Stimulated activated CD8-positive, alpha-beta memory T cell treated with anti-CD3 and anti-CD28 coated beads, Interleukin-15, amount 100 ng/mL, for 48 hours (primary cell): ENCODE results near the gene NR5A2.

Experiments used
- DNase-seq, 2 donors: peaks; one replicate each; pipeline ENCODE4 v3.0.0-alpha.2; 2020; ENCODE audit warnings: low read depth in 2 of 2

The NR5A2 gene

GRCh38 chr1:200072636-200073285, 45.3 kb downstream of the NR5A2 start:
- no peak for DNase-seq

DNA sequence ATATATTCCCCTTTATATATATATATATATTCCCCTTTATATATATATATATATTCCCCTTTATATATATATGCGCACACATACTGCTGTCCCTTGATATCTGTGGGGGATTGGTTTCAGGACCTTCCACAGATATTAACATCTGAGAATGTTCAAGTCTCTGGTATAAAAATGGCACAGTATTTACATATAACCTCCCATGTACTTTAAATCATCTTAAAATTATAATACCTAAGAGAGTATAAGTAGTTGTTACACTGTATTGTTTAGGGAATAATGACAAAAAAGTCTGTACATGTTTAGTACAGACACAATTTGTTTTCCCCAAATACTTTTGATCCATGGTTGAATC, 45.8 kb downstream of the NR5A2 start:
- no peak for DNase-seq

GRCh38 chr1:200075522-200075921, 48.0 kb downstream of the NR5A2 start:
- DNase-seq = no peak

- no peak for DNase-seq
These were observed 48.5 kb downstream of the NR5A2 start for GRCh38 chr1:200075938-200076546.

GRCh38 chr1:200079232-200079940, 51.9 kb downstream of the NR5A2 start:
- DNase-seq = no peak

DNA sequence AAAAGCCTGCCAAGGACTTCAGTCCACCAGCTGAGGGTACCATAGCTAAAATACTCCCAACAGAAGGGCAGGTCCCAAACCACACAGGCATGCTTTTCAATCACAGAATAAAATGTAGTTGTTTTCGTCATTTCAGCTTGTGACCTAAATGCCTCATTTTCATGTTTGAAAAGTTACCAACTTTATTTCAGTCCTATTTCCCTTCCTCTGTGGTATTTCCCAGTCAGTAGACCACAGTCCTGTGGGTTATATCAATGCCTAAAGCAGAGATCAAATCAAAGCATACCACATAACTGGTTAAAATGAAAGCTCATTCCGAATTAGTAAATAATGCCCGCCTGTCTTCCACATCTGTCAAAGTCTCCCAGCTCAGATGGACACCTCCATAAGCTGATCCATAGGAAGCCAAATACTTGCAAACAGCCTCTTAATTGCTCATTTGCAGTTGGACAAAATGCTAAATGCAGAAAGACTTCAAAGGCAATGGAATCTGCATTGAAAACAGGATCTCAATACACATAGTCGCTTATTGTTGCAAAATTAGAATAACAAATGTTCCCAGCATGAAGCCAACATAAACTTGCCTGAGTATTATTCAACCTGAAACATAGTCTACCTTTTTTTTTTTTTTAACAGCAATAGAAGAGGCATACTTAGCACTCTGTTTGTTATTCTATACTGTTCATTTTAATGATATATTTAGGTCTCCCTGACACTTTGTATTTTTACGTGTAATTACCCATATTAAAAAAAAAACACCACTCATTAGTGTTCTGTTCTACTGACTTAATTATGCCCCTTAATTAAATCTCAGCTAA, 53.9 kb downstream of the NR5A2 start:
- DNase-seq = no peak

DNA sequence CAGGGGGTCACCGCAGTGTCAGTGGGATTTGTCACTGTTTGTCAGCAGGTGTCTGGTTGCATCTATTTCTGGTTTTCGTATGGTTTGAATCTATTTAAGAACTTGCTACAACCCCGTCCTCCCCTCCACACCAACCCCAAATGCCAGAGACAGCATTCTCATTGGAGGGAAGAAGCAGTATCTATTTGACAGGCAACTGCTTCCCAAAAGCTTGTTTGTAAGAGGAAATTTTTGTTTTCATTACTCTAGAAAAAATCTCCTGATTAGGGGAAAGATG, 54.4 kb downstream of the NR5A2 start:
- DNase-seq = no peak

DNA sequence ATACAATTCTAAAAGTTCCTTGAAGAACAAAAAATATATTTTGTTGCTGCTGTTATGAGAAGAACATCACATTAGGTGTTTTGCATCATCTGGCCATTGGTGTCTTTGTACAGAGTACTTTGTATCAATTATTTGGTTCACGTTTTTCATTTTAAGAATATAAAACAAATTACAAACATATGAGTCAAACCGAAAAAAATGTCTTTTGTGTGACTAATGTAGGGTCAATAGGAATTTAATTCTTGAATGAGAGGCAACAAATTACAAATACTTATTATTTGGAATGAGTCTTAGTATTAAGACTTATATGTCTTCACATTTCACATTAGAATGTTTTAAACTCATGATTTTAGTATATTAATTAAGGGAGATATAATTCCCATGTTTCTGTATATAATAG, 54.8 kb downstream of the NR5A2 start:
- no peak for DNase-seq

DNA sequence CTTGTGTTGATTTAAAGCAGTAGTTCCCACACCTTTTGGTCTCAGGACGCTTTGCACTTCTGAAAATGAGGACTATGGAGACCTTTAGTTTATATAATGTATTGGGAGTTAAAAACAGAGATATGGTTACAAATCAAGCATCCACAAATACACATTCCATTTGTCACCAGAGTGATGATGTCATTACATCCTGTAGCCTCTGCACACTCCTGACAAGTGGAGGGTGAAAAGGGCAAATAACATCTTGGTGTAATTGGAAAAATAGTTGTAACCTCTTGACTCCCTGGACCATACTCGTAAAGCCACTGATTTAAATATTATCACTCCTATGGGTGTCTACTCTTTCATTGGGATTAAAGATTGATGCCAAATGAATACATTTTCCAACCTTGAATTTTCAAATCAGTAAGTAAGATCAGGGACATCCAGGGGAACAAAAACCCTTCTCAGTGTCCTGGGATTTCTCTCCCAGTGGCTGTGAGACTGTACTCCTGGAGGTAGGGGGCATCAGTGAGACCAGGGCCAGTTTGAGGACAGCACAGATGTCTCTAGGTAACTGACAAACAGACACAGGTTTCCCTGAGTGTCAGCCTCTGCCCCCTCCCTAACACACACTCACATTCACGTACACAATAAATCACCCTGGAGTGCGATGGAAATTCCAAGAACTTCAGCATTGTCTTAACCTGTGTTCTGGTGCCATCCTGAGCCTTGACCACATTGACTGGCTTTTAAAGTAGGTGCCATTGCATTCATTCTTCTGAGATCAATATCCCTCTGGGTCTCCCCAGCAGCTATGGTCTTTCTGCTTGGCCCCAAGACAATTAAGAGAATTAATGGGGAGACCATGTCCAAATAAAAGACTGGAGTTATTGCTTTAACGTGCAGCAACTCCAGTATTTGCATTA, 63.0 kb downstream of the NR5A2 start:
- no peak for DNase-seq

GRCh38 chr1:200095057-200095577, 67.6 kb downstream of the NR5A2 start:
- no peak for DNase-seq

DNA sequence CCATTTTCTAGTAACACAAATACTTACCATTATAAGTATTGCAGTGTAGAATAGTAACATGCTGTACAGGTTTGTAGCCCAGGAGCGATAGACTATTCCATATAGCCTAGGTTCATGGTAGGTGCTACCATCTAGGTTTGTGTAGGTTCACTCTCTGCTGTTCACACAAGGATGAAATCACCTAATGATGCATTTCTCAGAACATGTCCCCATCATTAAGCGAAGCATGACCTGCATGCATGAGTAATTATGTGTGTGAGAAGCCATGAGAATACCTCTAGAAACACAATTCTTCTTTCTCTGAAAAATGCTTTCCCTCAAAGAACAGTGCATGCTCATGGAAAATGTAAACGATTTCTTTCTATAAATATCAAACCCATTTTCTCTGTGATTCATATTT, 69.3 kb downstream of the NR5A2 start:
- DNase-seq = no peak

- no peak for DNase-seq
These were observed 71.5 kb downstream of the NR5A2 start for GRCh38 chr1:200099040-200099439.

DNA sequence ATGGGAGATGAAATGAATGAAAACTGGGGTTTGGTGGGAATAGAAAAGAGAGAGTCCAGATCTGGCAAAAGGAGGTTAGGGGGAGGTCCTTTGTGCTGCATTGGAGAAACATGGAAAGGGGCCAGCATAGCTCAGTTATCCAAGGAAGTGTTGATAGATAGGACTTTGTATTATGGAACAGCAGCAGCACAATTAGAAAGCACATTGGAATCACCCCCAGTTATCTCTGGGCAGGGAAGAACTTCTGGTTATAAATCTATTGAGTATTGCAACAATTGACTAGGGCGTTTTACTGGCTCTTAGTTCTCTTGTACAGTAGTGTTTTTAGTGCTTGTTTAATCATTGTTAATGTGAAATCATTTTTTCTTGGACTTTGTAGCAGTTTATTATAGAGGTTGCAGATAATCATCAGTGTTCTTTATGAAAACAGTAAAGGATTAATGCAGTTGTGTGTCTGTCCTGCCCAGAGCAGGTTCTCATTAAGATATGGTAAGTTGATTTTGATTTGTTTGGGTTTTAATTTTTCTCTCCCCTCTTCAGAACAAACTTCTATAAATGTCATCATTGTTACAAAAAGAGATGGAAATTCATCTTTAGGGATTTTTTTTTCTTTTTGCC, 76.6 kb downstream of the NR5A2 start:
- no peak for DNase-seq

- no peak for DNase-seq
These were observed 79.5 kb downstream of the NR5A2 start for GRCh38 chr1:200107004-200107470.

GRCh38 chr1:200108659-200109058, 81.1 kb downstream of the NR5A2 start:
- no peak for DNase-seq

DNA sequence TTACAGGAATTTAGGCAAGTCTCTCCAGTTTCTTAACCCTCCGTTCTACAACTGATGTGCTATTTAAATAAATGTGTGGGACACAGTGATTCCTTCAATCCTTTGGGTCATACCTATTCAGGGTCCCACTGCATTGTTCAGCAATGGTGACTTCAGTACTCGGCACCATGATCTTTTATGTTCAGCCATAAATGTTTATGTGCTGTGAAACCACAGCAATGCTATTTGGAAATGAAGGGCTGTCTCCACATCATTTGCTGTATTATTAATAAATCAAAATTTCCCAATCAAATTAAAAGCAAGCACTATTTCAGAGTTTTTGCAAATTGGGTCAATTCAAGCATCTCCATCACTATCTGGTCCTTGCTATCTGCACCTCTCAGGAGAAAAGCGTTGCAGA, 84.8 kb downstream of the NR5A2 start:
- DNase-seq = no peak

DNA sequence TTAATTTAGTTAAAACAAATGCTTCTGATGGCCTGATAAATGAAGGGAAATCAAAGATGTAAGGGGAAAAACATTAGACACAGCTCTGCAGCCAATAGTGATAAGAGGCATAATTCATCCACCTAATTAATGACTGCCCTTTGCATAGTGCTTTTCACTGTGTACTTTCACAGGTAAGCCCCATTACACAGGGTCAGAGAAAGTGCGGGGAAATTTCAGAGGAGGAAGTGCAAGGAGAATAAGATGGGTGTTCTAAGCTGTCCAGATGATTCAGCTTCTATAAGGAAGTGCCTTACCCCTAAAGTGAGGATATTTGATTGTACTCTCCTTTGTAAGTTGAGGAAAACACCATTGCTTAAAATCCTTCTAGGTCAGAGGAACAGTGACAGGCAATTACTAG, 88.0 kb downstream of the NR5A2 start:
- no peak for DNase-seq

GRCh38 chr1:200116324-200116723, 88.8 kb downstream of the NR5A2 start:
- no peak for DNase-seq

DNA sequence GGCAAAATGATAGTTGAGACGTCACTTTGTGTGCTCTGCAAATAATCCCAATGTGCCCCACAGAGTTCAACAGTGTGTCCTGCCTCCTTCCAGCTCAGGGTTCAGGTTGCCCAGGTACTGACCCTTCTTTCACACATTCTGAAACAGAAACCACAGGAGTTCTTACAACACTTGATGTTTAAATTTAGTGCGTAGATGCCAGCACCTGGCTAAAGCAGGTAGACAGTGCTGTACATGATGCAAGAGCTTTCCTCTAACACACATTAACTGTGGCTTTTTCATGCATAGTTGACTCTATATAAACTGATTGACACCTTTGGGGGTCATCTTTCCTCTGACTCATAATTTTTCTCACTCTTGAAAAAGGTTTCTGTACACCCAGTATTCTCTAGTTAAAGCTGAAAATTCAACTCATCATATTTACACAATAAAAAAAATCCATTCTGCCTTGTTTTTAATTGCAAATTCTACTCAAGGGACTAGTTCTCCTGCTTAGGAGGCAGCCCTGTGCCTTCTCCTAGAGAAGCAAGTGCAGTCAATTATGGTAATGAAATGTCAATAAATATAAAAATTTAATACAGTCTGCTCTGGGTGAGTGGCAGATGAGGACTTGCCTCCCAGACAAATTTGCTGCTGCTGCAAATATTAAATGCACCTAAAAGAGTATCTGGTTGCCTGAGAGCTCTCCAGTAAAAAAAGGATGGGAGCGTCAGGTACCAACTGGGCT, 91.4 kb downstream of the NR5A2 start:
- DNase-seq = no peak

- DNase-seq = no peak
These were observed 93.9 kb downstream of the NR5A2 start for GRCh38 chr1:200121421-200121820.
